Measurements from ENCODE around the gene SNX11.
A peak's percentile ranks its signal among the peaks of the same experiment; 100 is the strongest.

Gene SNX11

GRCh38 chr17:48148029-48148770 is 40.6 kb downstream of the SNX11 start:
- in situ Hi-C loops (cut with HindIII; ENCODE audit: low pct_unique_long_range_greater_than_20kb, low sequenced_read_pairs): no loop called here
- DNase-seq (ENCODE audit: low read depth in 1 of 2, low spot score in 1 of 2): peak; percentile 55 to 64

GRCh38 chr17:48148854-48149786 is 41.6 kb downstream of the SNX11 start:
- TF ChIP-seq JUND (IDR thresholded peaks at IDR 0.05; ENCODE audit: low read depth): no peak
- in situ Hi-C loops (cut with HindIII; ENCODE audit: low pct_unique_long_range_greater_than_20kb, low sequenced_read_pairs): no loop called here
- DNase-seq (ENCODE audit: low read depth in 1 of 2, low spot score in 1 of 2): no peak

More at GRCh38 chr17:48148029-48148770, 40.6 kb downstream of the SNX11 start:
- TF ChIP-seq JUND (IDR thresholded peaks at IDR 0.05; ENCODE audit: low read depth): no peak

GRCh38 chr17:48149787-48150463 is 42.4 kb downstream of the SNX11 start:
- no peak for DNase-seq (ENCODE audit: low read depth in 1 of 2, low spot score in 1 of 2)
- in situ Hi-C loops (cut with HindIII; ENCODE audit: low pct_unique_long_range_greater_than_20kb, low sequenced_read_pairs): no loop called here
- TF ChIP-seq JUND (IDR thresholded peaks at IDR 0.05; ENCODE audit: low read depth): no peak

- DNase-seq (ENCODE audit: low read depth in 1 of 2, low spot score in 1 of 2): no peak
- in situ Hi-C loops (cut with HindIII; ENCODE audit: low pct_unique_long_range_greater_than_20kb, low sequenced_read_pairs): no loop called here
- no peak for TF ChIP-seq JUND (IDR thresholded peaks at IDR 0.05; ENCODE audit: low read depth)
Observed at GRCh38 chr17:48150597-48151001, 43.0 kb downstream of the SNX11 start.

- in situ Hi-C loops (cut with HindIII; ENCODE audit: low pct_unique_long_range_greater_than_20kb, low sequenced_read_pairs): no loop called here
- no peak for TF ChIP-seq JUND (IDR thresholded peaks at IDR 0.05; ENCODE audit: low read depth)
- DNase-seq (ENCODE audit: low read depth in 1 of 2, low spot score in 1 of 2): no peak
Observed at GRCh38 chr17:48151220-48151619, 43.7 kb downstream of the SNX11 start.

- in situ Hi-C loops (cut with HindIII; ENCODE audit: low pct_unique_long_range_greater_than_20kb, low sequenced_read_pairs): no loop called here
- TF ChIP-seq JUND (IDR thresholded peaks at IDR 0.05; ENCODE audit: low read depth): no peak
- no peak for DNase-seq (ENCODE audit: low read depth in 1 of 2, low spot score in 1 of 2)
Observed at GRCh38 chr17:48152289-48152688, 44.7 kb downstream of the SNX11 start.

GRCh38 chr17:48153691-48154358 is 46.3 kb downstream of the SNX11 start:
- DNase-seq (ENCODE audit: low read depth in 1 of 2, low spot score in 1 of 2): peak; percentile 58 to 62
- TF ChIP-seq JUND (IDR thresholded peaks at IDR 0.05; ENCODE audit: low read depth): no peak
- in situ Hi-C loops (cut with HindIII; ENCODE audit: low pct_unique_long_range_greater_than_20kb, low sequenced_read_pairs): no loop called here

- no peak for TF ChIP-seq JUND (IDR thresholded peaks at IDR 0.05; ENCODE audit: low read depth)
- in situ Hi-C loops (cut with HindIII; ENCODE audit: low pct_unique_long_range_greater_than_20kb, low sequenced_read_pairs): no loop called here
- no peak for DNase-seq (ENCODE audit: low read depth in 1 of 2, low spot score in 1 of 2)
Observed at GRCh38 chr17:48155889-48156611, 48.5 kb downstream of the SNX11 start.

GRCh38 chr17:48159232-48159631 is 51.7 kb downstream of the SNX11 start:
- TF ChIP-seq JUND (IDR thresholded peaks at IDR 0.05; ENCODE audit: low read depth): no peak
- in situ Hi-C loops (cut with HindIII; ENCODE audit: low pct_unique_long_range_greater_than_20kb, low sequenced_read_pairs): no loop called here

GRCh38 chr17:48160177-48161081 is 52.9 kb downstream of the SNX11 start:
- in situ Hi-C loops (cut with HindIII; ENCODE audit: low pct_unique_long_range_greater_than_20kb, low sequenced_read_pairs): no loop called here
- TF ChIP-seq JUND (IDR thresholded peaks at IDR 0.05; ENCODE audit: low read depth): no peak
- peak; percentile 83 to 89 for DNase-seq (ENCODE audit: low read depth in 1 of 2, low spot score in 1 of 2)

More at GRCh38 chr17:48159232-48159631, 51.7 kb downstream of the SNX11 start:
- no peak for DNase-seq (ENCODE audit: low read depth in 1 of 2, low spot score in 1 of 2)
